Suppressor macrophage (primary cell): ENCODE measurements around the gene WDR89.
A peak's percentile ranks its signal among the peaks of the same experiment; 100 is the strongest.
"Not testable (repeated sequence)": the region's sequence is repeated elsewhere in the genome, so short reads cannot be mapped to it uniquely, and the experiment has no call there.

Experiments used
- DNase-seq, 4 experiments: peaks; one replicate each; pipeline ENCODE4 v3.0.0-alpha.2; 2020 to 2022

Gene WDR89

GRCh38 chr14:63596998-63597658 lies 44.5 kb downstream of the WDR89 start:
- DNase-seq = no peak

- DNase-seq = no peak
Observed at GRCh38 chr14:63594455-63595372, 47.0 kb downstream of the WDR89 start.

- not testable (repeated sequence) for DNase-seq
Observed at GRCh38 chr14:63583046-63583445, 58.6 kb downstream of the WDR89 start.

GRCh38 chr14:63581491-63581890 lies 60.2 kb downstream of the WDR89 start:
- DNase-seq = no peak

- no peak for DNase-seq
Observed at GRCh38 chr14:63578300-63578699, 63.4 kb downstream of the WDR89 start.

GRCh38 chr14:63573581-63573980 lies 68.1 kb downstream of the WDR89 start:
- no peak for DNase-seq

- no peak for DNase-seq
Observed at GRCh38 chr14:63565448-63565847, 76.2 kb downstream of the WDR89 start.

GRCh38 chr14:63564318-63564717 lies 77.4 kb downstream of the WDR89 start:
- peak; percentile 29 to 79 (median 68) for DNase-seq

- no peak for DNase-seq
Observed at GRCh38 chr14:63563370-63564026, 78.2 kb downstream of the WDR89 start.

- no peak for DNase-seq
Observed at GRCh38 chr14:63562405-63562804, 79.3 kb downstream of the WDR89 start.

- DNase-seq = no peak
Observed at GRCh38 chr14:63555572-63555971, 86.1 kb downstream of the WDR89 start.

GRCh38 chr14:63551332-63551731 lies 90.3 kb downstream of the WDR89 start:
- peak in 3 of 4 experiments; percentile 29 to 39 (median 32) for DNase-seq

- no peak for DNase-seq
Observed at GRCh38 chr14:63547798-63548335, 93.8 kb downstream of the WDR89 start.
